Amniotic epithelial cell (primary cell): Measurements from ENCODE around the gene MBL2.

Experiments used
- DNase-seq: peaks from one replicate; pipeline ENCODE4 v3.0.0-alpha.2; 2010; ENCODE audit warnings: low read depth

Gene MBL2

GRCh38 chr10:52772623-52773022, at the start of gene MBL2:
Gene MBL2, minus strand, starts transcription at chr10:52772784. Its CDS starts 1,149 bp downstream, at chr10:52771635.
- DNase-seq = no peak

GRCh38 chr10:52820309-52820708, 47.7 kb upstream of the MBL2 start:
- DNase-seq = no peak

GRCh38 chr10:52818019-52818418, 45.4 kb upstream of the MBL2 start:
- DNase-seq = peak; percentile 66

GRCh38 chr10:52814506-52814905, 41.9 kb upstream of the MBL2 start:
- DNase-seq = no peak

GRCh38 chr10:52811776-52812175, 39.2 kb upstream of the MBL2 start:
- DNase-seq = no peak

- DNase-seq = no peak
Observed at GRCh38 chr10:52810761-52811160, 38.2 kb upstream of the MBL2 start.

- no peak for DNase-seq
Observed at GRCh38 chr10:52807803-52808202, 35.2 kb upstream of the MBL2 start.

- no peak for DNase-seq
Observed at GRCh38 chr10:52805414-52806285, 33.1 kb upstream of the MBL2 start.

- DNase-seq = peak; percentile 64
Observed at GRCh38 chr10:52801947-52802346, 29.4 kb upstream of the MBL2 start.

- no peak for DNase-seq
Observed at GRCh38 chr10:52786098-52786497, 13.5 kb upstream of the MBL2 start.

GRCh38 chr10:52785418-52785817, 12.8 kb upstream of the MBL2 start:
- DNase-seq = no peak

GRCh38 chr10:52783726-52784125, 11.1 kb upstream of the MBL2 start:
- no peak for DNase-seq

- no peak for DNase-seq
Observed at GRCh38 chr10:52782554-52782953, 10.0 kb upstream of the MBL2 start.

GRCh38 chr10:52780391-52781155, 8.0 kb upstream of the MBL2 start:
- no peak for DNase-seq

- peak; percentile 53 for DNase-seq
Observed at GRCh38 chr10:52779541-52780390, 7.2 kb upstream of the MBL2 start.

GRCh38 chr10:52778511-52779392, 6.2 kb upstream of the MBL2 start:
- peak; percentile 59 for DNase-seq

- DNase-seq = no peak
Observed at GRCh38 chr10:52777414-52777813, 4.8 kb upstream of the MBL2 start.

GRCh38 chr10:52776471-52776903, 3.9 kb upstream of the MBL2 start:
- no peak for DNase-seq

GRCh38 chr10:52775132-52775647, 2.6 kb upstream of the MBL2 start:
- no peak for DNase-seq

- DNase-seq = no peak
Observed at GRCh38 chr10:52774600-52775106, 2.1 kb upstream of the MBL2 start.

GRCh38 chr10:52774182-52774581, 1.6 kb upstream of the MBL2 start:
- DNase-seq = no peak
